Calu3 (cell line): ENCODE results near the gene STAB2. TPM values are rescaled to one million over a fixed set of nuclear protein-coding genes. Genes with fewer than 3 reads are reported as not detected.

ENCODE experiments used
- BruUV-seq: library from RNA; stranded (reverse); fragments of 400-500 nt; replicated peaks from 2 replicates; lab custom pipeline; 2021; lab: Mats Ljungman, UMichigan
- CTCF ChIA-PET: fragments of 300-600 bp; sonication (Branson Sonifier 250); formaldehyde crosslinking; loops from one replicate; lab custom pipeline; 2022; ENCODE audit warnings: antibody characterized with exemption; lab: Charles Lee
- DNase-seq: peaks from one replicate; pipeline ENCODE4 v3.0.0; 2022
- H3K27ac Mint-ChIP-seq: one replicate; pipeline ENCODE4 v1.8.0; 2022; ENCODE audit warnings: mixed read lengths; ENCODE audit not compliant: unreplicated experiment
- H3K27me3 Mint-ChIP-seq: one replicate; pipeline ENCODE4 v1.8.0; 2022; ENCODE audit warnings: mixed read lengths; ENCODE audit not compliant: unreplicated experiment
- H3K36me3 Mint-ChIP-seq: one replicate; pipeline ENCODE4 v1.8.0; 2022; ENCODE audit warnings: mild to moderate bottlenecking, moderate library complexity, mixed read lengths; ENCODE audit not compliant: insufficient read depth, unreplicated experiment
- H3K4me1 Mint-ChIP-seq: one replicate; pipeline ENCODE4 v1.8.0; 2022; ENCODE audit warnings: mild to moderate bottlenecking, low read depth, mixed read lengths; ENCODE audit not compliant: unreplicated experiment
- H3K4me3 Mint-ChIP-seq: one replicate; pipeline ENCODE4 v1.8.0; 2022; ENCODE audit warnings: mild to moderate bottlenecking, low read depth, moderate library complexity, mixed read lengths; ENCODE audit not compliant: unreplicated experiment
- H3K9me3 Mint-ChIP-seq: one replicate; pipeline ENCODE4 v1.8.0; 2022; ENCODE audit warnings: low read depth, mixed read lengths; ENCODE audit not compliant: unreplicated experiment
- CTCF ChIP-seq: fragments of 200-600 bp; IDR thresholded peaks from one replicate; pipeline ENCODE4 v1.8.0; 2022; ENCODE audit warnings: antibody characterized with exemption; ENCODE audit not compliant: unreplicated experiment
- intact Hi-C: fragments of 100-400 bp; cut with micrococcal nuclease; formaldehyde crosslinking; loops from one replicate; pipeline ENCODE4 v1.10.0; 2022; ENCODE audit not compliant: unreplicated experiment
- total RNA-seq: library from RNA; stranded (reverse); gene quantifications from 2 replicates; pipeline ENCODE4 v1.2.3, GENCODE V29; 2022

Gene STAB2
- total RNA-seq, 1 experiment from 2014 or later, result not detected

GRCh38 chr12:103556890-103557627 lies 30.0 kb upstream of the STAB2 start:
- intact Hi-C loops, result no loop called here
- no TSS peak for BruUV-seq

GRCh38 chr12:103557628-103558010 lies 29.5 kb upstream of the STAB2 start:
- Mint-ChIP-seq H3K4me3 (no peak overlapping the region), H3K36me3 (no peaks in the 10 kb centered on the region), H3K4me1 (peaks cover 15% of the 10 kb centered on the region), H3K27me3 (peaks cover 41% of the 10 kb centered on the region), H3K27ac (no peak overlapping the region), H3K9me3 (peaks cover 2% of the 10 kb centered on the region)
- no TSS peak for BruUV-seq
- CTCF ChIA-PET, result no interaction called here
- TF ChIP-seq CTCF, result no peak
- intact Hi-C loops, result no loop called here
- DNase-seq, result no peak

More at GRCh38 chr12:103556890-103557627, 30.0 kb upstream of the STAB2 start:
- TF ChIP-seq CTCF, result no peak
- H3K4me1 Mint-ChIP-seq, result peaks cover 15% of the 10 kb centered on the region
- peaks cover 2% of the 10 kb centered on the region for H3K9me3 Mint-ChIP-seq
- CTCF ChIA-PET, result no interaction called here
- no peak overlapping the region for H3K4me3 Mint-ChIP-seq
- no peak for DNase-seq
- peaks cover 47% of the 10 kb centered on the region for H3K27me3 Mint-ChIP-seq
- no peak overlapping the region for H3K27ac Mint-ChIP-seq
- H3K36me3 Mint-ChIP-seq, result no peaks in the 10 kb centered on the region

- no TSS peak for BruUV-seq
- Mint-ChIP-seq H3K4me3 (no peak overlapping the region), H3K27ac (no peak overlapping the region), H3K9me3 (peaks cover 2% of the 10 kb centered on the region), H3K36me3 (no peaks in the 10 kb centered on the region), H3K4me1 (peaks cover 15% of the 10 kb centered on the region), H3K27me3 (peaks cover 39% of the 10 kb centered on the region)
- CTCF ChIA-PET, result no interaction called here
- no peak for DNase-seq
- intact Hi-C loops, result no loop called here
- TF ChIP-seq CTCF, result no peak
Observed at GRCh38 chr12:103558879-103559278, 28.2 kb upstream of the STAB2 start.

- Mint-ChIP-seq H3K4me1 (peaks cover 15% of the 10 kb centered on the region), H3K27ac (no peak overlapping the region), H3K36me3 (no peaks in the 10 kb centered on the region), H3K9me3 (peaks cover 2% of the 10 kb centered on the region), H3K27me3 (peaks cover 23% of the 10 kb centered on the region), H3K4me3 (no peak overlapping the region)
- intact Hi-C loops, result no loop called here
- DNase-seq, result peak; percentile 55
- no peak for TF ChIP-seq CTCF
- CTCF ChIA-PET, result interaction anchor here (1.1 kb wide), 1 partner anchor 15 kb away, joined by 3 read pairs; no protein-coding TSS in a partner anchor
- BruUV-seq, result no TSS peak
Observed at GRCh38 chr12:103560604-103561101, 26.4 kb upstream of the STAB2 start.
